Lung microvascular endothelial cell (primary cell): ENCODE measurements around the gene KCNG2. TPM values are rescaled to one million over a fixed set of nuclear protein-coding genes. Genes with fewer than 3 reads are reported as not detected.

Experiments
- DNase-seq, 2 donors: peaks; one replicate each; pipeline versions ENCODE4 v3.0.0 to v3.0.0-alpha.2; 2010; ENCODE audit warnings: low read depth in 2 of 2
- total RNA-seq: library from RNA; depleted of rRNA; stranded (reverse); fragments of >200 nt; gene quantifications from 2 replicates; pipeline ENCODE4 v1.2.1, GENCODE V29; 2014

Gene KCNG2
- total RNA-seq, 1 donor from 2014 or later: 1.4 TPM

DNA sequence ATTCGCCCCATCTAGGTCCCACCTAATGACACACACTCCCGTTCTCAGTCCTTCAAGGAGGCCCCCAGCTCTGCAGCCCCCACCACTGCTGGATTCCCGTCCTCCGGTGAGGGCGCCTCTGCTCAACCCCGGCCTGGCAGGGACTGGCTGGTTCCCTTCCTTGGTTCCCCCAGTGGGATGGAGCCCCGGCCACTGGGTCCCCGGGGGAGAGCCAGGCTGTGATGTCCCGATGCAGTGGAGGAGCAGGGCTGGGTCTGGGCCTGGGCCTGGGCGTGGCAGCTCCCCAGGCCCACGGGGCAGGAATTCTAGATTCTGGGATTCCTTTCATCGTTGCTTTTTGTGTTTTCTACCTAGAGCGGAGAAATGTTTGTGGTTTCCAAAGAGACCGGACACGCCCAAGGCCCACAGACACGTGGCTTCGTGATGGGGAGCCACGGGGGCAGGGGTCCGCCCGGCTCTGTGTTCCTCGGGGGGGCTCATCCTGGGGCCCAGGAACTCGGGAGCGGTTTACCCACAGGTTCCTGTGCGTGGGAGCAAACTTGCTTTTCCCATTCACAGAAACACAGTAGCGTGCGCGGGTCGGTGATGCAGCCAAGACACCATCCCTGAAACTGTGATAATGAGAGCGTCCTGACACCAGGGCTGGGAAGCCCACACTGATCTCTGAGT lies 86.7 kb downstream of the KCNG2 start:
- DNase-seq: no peak

DNA sequence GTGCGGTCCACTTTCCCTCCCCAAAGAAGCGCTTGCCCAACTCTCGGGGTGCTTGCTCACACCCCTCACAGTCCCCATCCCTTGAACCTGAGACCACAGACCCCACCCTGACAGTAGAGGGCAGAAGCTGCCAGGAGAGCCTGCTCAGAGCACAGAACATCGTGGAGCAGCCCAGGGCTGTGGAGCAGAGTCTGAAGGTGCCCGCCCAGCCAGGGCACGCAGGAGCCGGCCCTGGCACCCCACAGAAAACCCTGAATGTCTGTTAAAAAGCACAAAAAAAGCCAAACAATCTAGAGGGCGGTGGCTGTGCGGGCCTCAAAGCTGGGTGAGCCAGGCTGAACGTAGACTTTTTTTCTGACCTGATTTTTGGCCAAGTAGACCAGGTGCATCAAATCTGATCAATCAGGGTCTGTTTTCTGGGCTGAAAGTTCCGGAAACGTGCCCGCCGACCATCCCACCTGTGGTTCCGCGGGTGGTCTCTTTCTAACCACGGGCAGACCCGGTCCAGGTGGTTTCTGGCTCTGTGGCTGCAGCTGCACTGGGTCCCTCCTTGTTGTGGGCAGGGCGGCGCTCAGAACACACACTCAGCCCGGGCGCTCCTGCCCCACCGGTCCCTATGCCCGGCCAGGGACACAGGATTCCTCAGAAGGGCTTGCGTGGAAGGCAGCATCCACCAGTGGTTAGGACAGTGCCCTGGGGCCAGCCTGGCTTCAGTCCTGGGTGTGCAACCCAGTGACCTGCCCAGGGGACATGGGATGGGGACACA lies 87.4 kb downstream of the KCNG2 start:
- DNase-seq: no peak

DNA sequence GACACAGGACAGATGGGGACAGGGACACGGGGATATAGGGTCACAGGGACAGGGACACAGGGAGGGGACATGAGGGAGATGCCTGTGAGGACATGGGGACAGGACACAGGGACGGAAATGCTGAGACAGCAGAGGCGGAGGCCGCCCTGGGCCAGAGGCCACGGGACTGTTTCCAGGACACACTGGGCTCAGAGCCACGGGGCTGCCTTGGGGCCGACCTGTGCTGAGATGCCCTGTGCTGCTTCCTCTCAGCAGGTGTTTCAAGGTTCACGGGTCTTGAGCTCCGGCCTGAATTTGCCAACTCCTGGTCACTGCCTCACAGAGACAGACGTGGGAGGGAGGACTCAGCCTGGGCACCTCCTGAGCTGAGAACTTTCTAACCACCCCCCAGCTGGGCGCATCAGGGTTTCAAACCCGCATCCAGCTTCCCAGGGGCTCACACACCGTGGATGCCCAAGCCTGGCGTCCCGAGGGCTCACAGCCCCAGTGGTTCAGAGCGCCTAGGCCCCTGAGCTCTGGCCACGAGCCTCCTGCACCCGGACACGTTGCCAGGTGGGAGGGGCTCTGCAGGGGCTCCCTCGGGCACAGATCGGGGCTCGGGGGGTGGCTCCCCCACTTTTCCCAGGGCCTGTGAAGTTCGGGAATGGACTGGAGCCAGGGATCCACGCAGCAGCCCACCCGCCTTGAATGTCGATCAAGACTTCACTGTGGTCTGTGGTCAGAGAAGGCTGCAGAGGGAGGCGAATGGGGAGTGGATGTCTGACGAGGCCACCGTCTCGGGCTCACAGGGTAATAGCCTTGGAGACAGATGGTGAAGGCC lies 89.7 kb downstream of the KCNG2 start:
- DNase-seq: no peak

DNA sequence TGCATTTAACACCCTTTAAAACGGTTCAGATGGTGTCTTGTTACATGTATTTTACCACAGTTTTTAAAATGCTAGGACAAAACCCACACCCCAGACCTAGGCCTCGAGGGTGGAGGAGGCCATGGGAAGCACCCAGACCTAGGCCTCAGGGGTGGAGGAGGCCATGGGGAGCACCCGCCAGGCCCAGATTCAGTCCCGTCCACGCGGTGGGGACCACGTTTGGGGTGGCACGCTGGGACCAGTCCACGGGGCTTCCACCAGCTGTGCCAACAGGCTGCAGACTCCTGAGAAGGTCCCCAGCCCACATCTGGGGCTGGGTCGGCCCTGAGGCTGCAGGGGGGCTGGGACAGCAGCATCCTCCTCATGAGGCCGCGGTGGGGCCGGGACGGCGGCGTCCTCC lies 90.3 kb downstream of the KCNG2 start:
- no peak for DNase-seq

DNA sequence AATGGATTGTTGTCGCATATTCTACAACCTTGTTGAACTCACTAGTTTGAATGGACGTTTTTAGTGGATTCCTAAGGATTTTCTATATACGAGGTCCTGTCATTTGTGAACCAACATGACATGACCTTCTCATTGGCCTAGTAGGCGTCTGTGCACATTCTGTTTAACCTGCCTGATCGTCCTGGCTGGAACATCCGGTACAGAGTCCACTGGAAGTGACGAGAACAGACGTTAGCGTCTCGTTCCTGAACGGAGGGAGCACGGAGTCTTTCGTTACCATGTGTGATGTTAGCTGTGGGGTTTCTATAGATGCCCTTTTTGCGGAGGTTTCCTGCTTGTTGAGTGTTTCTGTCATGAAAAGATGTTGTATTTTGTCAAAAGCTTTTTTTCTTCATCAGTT lies 91.8 kb downstream of the KCNG2 start:
- DNase-seq: no peak

DNA sequence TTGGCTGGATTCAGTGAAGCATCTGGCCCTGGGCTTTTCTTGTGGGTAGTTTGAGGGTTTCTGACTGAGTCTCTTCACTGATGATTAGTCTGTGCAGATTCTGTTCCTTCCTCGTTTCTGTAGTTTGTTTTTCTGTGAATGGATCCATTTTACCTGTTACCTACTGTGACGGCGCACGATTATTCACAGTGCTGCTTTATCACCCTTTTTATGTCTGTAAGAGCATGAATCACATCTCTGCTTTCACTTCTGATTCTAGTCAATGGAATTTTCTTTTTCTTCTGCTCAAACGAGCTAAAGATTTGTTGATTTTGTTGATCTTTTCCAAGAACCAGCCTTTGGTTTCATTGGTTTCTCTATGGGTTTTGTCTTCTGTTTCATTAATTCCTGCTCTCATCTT lies 92.9 kb downstream of the KCNG2 start:
- no peak for DNase-seq

DNA sequence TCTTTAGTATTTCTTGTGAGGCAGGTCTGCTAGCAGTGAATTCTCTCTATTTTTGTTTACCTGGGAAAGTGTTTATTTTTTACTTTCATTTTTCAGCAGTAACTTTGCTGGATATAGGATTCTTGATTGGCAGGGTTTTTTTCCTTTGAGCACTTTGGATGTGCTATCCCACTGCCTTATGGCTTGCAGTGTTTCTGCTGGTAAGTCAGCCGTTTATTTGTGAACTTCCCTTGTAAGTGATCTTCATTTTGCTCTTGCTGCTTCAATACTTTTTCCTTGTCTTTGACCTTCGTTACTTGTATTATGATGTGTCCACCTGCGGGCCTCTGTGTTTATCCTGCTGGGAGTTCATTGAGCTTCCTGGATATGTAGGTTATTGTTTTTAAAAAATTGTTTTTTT lies 99.0 kb downstream of the KCNG2 start:
- DNase-seq: no peak

DNA sequence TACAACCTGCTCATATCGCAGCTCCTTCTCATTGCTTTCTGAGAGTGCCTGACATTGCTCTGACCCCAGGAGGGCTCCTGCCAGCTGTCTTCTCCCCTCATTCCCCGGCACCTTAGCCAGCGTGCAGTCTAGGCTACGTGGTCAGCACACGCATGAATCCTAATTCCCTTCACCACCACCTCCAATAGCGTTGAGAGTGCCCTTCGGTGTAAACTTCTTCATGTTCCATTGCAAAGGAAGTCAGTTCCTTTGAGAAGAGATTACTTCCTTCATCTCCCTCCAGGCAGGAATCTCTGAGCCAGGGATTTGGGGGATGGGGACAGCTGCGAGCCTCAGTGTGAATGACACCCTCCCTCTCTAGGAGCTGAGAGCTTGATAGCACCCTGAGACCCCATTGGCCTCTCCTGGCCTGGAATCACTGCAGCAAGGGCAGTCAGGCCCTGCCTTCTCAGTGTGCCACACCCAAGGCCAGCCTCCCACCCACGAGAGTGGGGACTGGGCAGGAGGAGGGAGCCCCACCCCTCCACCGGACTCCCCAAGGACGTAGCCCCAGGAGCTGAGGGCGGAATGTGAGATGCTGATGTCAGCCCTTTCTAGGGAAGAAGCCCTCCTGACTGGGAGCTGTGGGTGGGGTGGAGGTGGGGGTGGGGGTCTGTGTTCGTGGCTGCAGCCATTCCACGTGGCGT lies 100.3 kb downstream of the KCNG2 start:
- DNase-seq: no peak

DNA sequence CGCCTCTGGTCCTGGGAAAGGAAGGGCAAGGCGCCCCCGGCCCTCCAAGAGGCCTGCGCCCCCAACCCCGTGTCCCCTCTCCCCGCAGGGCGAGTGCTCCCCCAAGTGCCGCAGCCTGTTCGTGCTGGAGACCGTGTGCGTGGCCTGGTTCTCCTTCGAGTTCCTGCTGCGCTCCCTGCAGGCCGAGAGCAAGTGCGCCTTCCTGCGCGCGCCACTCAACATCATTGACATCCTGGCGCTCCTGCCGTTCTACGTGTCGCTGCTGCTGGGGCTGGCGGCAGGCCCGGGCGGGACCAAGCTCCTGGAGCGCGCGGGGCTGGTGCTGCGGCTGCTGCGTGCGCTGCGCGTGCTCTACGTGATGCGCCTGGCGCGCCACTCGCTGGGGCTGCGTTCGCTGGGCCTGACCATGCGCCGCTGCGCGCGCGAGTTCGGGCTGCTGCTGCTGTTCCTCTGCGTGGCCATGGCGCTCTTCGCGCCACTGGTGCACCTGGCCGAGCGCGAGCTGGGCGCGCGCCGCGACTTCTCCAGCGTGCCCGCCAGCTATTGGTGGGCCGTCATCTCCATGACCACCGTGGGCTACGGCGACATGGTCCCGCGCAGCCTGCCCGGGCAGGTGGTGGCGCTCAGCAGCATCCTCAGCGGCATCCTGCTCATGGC lies 101.3 kb downstream of the KCNG2 start:
- DNase-seq: no peak

DNA sequence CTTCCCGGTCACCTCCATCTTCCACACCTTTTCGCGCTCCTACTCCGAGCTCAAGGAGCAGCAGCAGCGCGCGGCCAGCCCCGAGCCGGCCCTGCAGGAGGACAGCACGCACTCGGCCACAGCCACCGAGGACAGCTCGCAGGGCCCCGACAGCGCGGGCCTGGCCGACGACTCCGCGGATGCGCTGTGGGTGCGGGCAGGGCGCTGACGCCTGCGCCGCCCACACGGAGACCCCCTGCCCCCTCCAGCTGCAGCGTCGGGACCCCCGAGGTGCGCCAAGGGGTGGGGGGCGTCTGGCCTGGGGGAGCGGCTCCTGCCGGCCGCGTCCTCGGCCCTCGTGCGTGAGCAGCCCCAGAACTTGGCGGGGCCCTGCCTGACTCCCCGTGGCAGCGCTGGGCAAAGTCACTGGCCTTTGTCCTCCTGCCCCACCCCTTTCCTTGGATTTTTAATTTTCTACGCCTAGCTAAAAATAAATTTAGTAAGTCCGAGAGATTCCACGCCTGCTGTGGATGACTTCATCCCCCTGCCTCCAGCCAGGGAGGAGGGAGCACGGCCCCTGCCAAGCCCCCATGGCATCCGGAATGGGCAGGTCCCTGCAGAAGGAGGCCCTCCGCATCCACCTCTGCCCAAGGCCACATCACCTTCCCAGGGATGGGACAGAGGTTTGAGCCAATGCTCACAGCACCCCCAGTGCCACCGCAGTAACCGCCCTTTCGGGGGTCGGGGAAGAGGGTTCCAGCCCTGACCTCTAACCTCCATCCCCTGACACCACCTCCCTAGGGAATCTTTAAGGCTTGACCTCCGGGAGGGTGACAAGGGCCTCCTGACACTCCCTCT lies 102.1 kb downstream of the KCNG2 start:
- no peak for DNase-seq

DNA sequence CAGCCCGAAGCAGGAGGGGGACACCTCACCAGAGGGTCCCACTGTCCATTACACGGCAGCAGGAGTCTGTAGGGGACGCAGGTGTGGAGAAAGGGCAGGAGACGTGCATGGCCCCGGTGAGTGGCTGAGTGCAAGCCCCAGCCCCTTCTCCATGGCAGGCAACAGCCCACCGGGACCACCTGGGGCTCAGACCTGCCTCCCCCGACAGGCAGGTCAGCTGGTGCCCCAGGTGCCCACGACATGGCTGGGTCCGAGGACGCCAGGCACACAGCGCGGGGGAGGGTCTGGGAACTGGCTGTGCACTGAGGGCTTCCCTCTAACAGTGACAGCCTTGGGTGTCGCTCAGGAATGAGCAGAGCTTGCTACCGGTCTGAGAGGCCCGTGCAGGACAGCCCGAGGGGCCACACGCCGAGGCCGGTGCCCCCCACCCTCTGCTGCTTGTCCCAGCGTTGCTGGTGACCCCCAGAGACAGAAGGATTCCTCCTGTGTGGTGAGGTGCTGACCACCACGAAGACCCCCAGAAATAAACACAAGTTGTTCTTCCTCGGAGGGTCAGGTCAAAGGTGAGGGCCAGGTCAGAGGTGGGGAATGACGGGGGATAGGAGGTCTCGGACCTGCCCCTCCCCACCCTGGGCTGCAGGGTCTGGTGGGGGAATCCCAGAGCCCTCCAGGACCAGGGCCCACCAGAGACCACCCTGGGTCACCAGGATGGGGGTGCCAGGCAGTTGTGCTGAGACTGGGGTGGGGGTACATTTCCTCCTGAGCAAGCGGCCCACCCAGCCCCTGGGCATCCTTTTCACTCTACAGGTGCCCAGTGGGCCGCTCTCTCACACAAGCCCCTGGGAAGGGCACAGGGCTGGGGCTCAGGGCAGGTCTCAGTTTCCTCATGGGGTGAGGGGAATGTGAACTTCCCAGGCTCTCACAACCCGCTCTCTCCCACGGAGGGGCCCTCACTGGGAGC lies 103.2 kb downstream of the KCNG2 start:
- DNase-seq: no peak

DNA sequence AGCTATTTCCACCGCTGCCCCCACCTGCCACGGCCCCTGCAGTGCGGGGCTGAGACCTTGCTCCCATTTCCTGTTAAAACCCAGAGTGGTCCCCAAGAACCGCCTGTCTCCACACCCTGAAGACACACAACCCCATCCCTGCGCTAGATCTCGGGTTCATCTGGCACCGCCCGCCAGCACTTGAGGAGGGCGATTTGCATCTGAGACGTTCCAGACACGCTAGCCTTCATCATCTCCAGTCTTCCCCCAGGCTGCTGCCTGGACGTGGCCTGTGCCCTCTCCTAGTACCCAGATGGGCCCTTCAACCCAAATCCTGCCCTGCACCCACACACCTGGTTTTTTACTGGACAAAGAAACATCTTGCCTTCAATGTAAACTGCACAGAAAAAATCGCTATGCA lies 103.9 kb downstream of the KCNG2 start:
- no peak for DNase-seq

DNA sequence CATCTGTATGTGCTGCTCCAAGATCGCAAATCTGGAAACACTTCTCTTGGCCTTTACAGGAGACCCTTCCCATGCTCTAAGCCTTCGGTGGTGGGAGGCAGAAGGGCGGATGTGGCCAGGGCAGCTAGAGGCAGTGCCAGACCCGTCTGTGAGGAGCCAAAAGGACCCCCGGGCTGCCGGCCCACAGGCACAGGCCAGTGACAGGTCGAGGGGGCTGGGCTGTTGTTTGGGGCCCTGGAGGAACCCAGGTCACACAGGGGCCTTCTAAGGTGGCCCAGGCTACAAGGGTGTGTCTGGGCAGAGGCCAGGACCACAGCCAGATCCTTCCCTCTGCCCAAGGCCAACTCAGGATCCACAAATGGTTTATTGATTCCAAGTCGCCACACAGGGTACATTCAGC lies 104.3 kb downstream of the KCNG2 start:
- no peak for DNase-seq

DNA sequence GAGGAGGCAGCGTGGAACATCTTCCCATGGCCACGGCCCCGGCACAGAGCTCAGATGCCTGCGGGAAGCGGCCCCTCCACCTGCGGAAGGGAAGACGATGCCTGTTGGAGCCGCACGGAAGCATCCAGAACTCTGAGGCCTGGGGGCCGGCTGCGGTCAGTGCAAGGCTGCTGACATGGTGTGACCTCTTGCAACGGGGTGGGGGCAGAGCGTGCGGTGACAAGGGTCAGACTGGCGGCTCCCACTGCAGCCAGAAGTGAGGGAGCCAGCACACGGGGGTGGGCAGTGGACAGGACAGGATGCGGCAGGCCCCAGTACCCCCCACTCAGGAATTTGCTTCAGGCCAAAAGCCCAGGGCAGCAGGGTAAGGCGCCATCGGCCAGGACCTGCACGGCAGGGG lies 104.9 kb downstream of the KCNG2 start:
- no peak for DNase-seq

DNA sequence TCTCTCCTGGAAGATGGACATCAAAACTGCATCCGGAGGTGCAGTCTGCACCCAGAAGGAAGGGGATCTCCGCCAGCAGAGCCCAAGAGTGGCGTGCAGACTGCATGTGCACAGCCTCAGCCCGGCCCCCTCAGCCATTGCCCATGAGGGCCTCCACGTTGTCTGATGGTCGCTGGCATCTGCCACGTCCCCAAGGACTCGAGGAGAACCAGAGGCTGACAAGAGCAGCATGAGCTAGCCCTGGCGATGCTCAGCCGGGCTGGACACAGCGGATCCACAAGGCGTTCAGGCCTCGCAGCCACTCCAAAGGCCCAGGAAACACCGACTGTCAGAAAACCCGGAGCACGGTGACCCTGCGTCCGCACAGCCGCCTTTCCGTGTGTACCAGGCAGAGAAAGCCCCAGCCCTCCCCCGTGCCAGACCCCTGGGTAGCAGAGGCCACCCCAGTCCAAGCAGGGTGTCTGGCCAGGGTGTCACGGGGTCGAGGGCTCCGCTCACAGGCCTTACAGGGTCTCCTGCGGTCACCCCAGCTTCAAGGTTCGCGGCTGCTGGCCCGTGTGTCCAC lies 105.4 kb downstream of the KCNG2 start:
- DNase-seq: no peak

DNA sequence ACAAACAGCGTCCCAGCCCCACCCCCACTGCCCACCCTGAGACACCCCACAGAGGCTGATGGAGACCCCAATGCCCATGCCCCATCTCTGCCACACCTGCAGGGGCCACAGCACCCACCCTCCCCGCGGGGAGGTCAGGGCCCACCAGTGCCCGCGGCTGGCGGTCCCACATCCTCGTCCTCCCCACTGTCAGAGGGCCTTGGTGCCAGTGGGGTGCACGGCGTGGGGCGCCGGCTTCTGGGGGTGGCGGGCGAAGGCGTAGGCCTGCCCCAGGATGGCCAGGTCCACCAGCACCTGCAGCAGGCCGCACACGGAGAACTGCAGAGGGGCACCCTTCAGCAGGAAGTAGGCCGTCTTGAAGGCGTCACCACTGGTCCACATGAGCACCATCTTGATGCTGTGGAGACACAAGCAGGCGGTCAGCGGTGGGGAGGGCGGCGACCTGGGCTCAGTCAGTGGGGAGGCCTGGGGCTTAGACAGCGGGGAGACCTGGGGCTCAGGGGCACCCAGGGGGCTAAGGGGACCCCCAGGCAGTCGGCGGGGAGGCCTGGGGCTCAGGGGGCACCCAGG lies 106.1 kb downstream of the KCNG2 start:
- no peak for DNase-seq

DNA sequence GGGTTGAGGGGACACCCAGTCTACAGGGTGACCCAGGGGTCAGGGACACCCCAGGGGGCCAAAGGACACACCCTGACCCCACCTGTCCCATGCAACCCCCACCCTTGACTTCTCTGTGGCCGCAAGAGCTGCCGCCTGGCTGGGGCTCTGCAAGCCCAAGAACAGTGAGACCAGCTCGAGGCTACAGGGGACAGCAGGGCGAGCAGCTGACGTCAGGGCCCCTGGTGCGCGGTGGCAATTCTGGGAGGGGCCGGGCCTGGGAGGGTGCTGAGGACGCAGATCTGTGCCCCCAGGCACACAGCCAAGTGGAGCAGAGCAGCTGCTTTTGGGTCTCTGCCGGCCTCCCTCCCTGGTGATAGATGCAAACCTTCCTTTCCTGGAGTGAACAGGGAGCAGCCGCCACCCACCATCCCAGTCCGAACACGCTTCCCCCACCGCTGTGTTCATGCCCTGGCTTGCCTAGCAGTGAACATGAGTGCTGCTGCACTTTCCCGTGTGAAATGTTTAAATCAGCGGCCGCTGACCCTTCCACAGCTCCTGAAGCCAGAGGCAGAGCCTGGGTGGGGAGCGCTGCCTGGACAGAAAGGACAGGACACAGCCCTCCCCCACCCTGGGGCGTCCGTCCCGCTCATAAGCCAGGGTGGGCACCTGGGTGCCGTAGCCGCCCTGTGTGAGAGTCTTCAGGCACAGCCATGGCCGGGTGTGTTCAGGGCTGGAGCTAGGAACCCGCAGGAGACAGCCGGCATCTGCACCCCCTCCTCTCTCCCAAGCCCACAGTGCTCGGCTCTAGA lies 106.8 kb downstream of the KCNG2 start:
- no peak for DNase-seq

DNA sequence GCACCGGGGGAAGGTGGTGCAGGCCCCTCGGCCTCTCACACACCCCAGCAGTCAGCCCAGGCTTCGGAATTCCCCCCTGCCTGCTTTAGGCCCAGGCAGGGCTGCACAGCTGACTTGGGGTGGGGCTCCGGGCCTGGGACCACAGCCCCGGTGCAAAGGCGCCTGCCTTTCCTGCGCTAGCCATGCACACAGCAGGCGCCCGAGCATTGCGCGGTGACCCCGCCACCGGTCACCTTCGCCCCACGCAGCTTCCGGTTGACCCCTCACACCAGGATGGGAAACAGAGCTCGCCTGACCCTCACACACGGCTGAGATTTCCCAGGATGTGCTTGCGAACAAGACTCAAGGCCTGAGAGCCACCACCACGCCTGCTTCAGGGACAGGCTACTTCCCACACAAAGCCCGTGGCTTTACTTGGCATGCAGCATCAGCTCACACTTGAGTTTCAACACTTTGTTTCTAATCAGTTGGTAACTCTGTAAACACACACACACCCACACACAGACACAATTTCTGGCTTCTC lies 107.7 kb downstream of the KCNG2 start:
- DNase-seq: no peak
